PC-3 (cell line): ENCODE results near the gene CD58. TPM values are rescaled to one million over a fixed set of nuclear protein-coding genes. Genes with fewer than 3 reads are reported as not detected.

Source experiments
- ATAC-seq: fragments of 200-7000 bp; cut with Tn5 transposase; 2 replicates; pipeline ENCODE4 v1.9.1; 2020; ENCODE audit warnings: mild to moderate bottlenecking, moderate library complexity
- BruUV-seq: library from RNA; stranded (reverse); fragments of 400-500 nt; replicated peaks from 2 replicates; lab custom pipeline; 2021; lab: Mats Ljungman, UMichigan
- CTCF ChIA-PET: fragments of 300-600 bp; sonication (Branson Sonifier 250); formaldehyde crosslinking; loops from one replicate; lab custom pipeline; 2022; ENCODE audit warnings: antibody characterized with exemption; lab: Charles Lee
- POLR2A ChIA-PET: fragments of 300-600 bp; sonication (Branson Sonifier 250); formaldehyde crosslinking; loops from one replicate; lab custom pipeline; 2022; ENCODE audit warnings: antibody characterized with exemption; ENCODE audit not compliant: unreplicated experiment; lab: Charles Lee
- DNase-seq: peaks from one replicate; pipeline ENCODE4 v3.0.0-alpha.2; 2015
- H2AFZ ChIP-seq: fragments of 300-600 bp; sonication (generic); 2 replicates; pipeline ENCODE4 v1.6.0; 2016; ENCODE audit warnings: antibody characterized with exemption, low read length
- H3F3A ChIP-seq: fragments of 300-600 bp; sonication (generic); one replicate; pipeline ENCODE4 v1.6.0; 2017; ENCODE audit warnings: antibody characterized with exemption, low read length, control low read depth, mild to moderate bottlenecking; ENCODE audit not compliant: unreplicated experiment
- H3K27ac ChIP-seq: fragments of 300-600 bp; sonication (generic); 2 replicates; pipeline ENCODE4 v1.5.1; 2016; ENCODE audit warnings: mild to moderate bottlenecking, low read length
- H3K27me3 ChIP-seq: fragments of 300-600 bp; sonication (generic); 2 replicates; pipeline ENCODE4 v1.6.1; 2016; ENCODE audit warnings: low read length, mixed read lengths
- H3K36me3 ChIP-seq: fragments of 300-600 bp; sonication (generic); 2 replicates; pipeline ENCODE4 v1.6.1; 2016; ENCODE audit warnings: low read depth, mixed run types, low read length, mixed read lengths
- H3K4me1 ChIP-seq: fragments of 300-600 bp; sonication (generic); 2 replicates; pipeline ENCODE4 v1.5.1; 2016; ENCODE audit warnings: low read length; ENCODE audit not compliant: insufficient read depth
- H3K4me2 ChIP-seq: fragments of 300-600 bp; sonication (generic); 2 replicates; pipeline ENCODE4 v1.6.0; 2016; ENCODE audit warnings: low read length
- H3K4me3 ChIP-seq: fragments of 300-600 bp; sonication (generic); 2 replicates; pipeline ENCODE4 v1.5.1; 2016; ENCODE audit warnings: mild to moderate bottlenecking, low read length, mixed read lengths
- H3K79me2 ChIP-seq: fragments of 300-600 bp; sonication (generic); 2 replicates; pipeline ENCODE4 v1.6.1; 2017; ENCODE audit warnings: low read length, mixed read lengths
- H3K9ac ChIP-seq: fragments of 300-600 bp; sonication (generic); 2 replicates; pipeline ENCODE4 v1.6.0; 2016; ENCODE audit warnings: mild to moderate bottlenecking, low read length
- H3K9me2 ChIP-seq: fragments of 300-600 bp; sonication (generic); replicated peaks from 2 replicates; pipeline ENCODE4 v1.6.1; 2016; ENCODE audit warnings: mixed run types, low read length, mixed read lengths
- H3K9me3 ChIP-seq: fragments of 300-600 bp; sonication (generic); 2 replicates; pipeline ENCODE4 v1.6.1; 2016; ENCODE audit warnings: low read length, mixed read lengths
- H4K20me1 ChIP-seq: fragments of 300-600 bp; sonication (generic); 2 replicates; pipeline ENCODE4 v1.6.1; 2016; ENCODE audit warnings: low read length, mixed read lengths
- EZH2 ChIP-seq: fragments of 300-600 bp; sonication (generic); IDR thresholded peaks from one replicate; pipeline ENCODE4 v1.6.1; 2017; ENCODE audit warnings: antibody characterized with exemption, mild to moderate bottlenecking, low read length; ENCODE audit not compliant: unreplicated experiment
- EZH2phosphoT487 ChIP-seq: fragments of 300-600 bp; sonication (generic); IDR thresholded peaks from 2 replicates; pipeline ENCODE4 v1.6.1; 2018; ENCODE audit warnings: mild to moderate bottlenecking, antibody characterized with exemption, low read length, borderline replicate concordance
- intact Hi-C: fragments of 100-400 bp; cut with micrococcal nuclease; formaldehyde crosslinking; loops from 2 replicates; pipeline ENCODE4 v1.9.0; 2023
- total RNA-seq: library from RNA; depleted of rRNA; stranded (reverse); fragments of >200 nt; gene quantifications from 2 replicates; pipeline ENCODE4 v1.2.3, GENCODE V29; 2014
- TF ChIP-seq, protein P1 (sequence below): fragments of 300-600 bp; sonication (generic); conservative IDR thresholded peaks from 2 replicates; pipeline ENCODE4 v1.5.1; 2017; ENCODE audit warnings: antibody characterized with exemption, low read depth, mild to moderate bottlenecking, low read length

CD58 gene
- total RNA-seq, 1 experiment from 2014 or later, result 26.9 TPM

DNA sequence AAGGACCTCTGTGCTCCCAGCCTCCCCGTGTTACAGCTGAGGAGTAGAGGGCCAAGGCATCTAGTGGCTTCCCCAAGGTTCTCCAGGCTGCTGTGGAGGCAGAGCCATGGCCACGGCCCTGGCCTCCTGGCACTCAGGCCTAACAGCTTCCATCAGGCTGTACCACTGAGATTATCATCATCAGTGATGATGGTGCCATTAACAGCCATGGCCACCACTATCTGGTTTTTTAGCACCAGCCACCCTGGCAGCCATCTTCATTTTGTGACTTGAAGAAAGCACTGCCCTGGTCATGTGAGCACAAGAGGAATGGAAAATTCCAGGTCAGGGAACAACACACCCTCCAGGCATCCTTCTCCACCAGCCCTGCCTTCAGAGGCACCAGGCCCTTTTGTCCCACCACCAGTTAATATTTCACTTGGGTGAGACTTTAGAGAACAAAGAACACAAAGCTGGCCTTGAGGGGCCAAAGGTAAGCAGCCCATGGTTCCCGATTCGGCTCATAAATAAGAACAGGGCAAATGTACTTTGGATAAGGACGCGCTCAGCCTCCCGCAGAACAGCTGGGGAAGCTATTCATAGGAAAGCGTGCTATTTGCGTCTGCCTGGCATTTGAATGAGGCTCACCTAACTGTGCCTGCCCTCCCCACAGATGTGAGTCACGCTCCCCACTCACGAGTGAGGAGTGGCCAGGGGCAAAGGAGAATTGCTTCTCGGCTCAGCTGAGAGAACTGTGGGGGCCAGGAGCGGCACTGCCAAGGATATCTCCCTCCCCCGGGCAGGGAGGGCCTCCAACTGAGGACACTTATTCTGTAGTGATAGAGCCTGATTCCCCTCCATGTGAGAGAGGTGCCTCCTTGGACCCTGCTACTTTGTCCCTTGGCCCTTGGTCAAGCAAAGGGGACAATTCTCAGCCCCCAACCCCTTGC is 95.6 kb downstream of the CD58 start:
- intact Hi-C loops, result no loop called here
- Histone ChIP-seq H3K4me1 (no peaks in the 10 kb centered on the region), H3F3A (no peaks in the 10 kb centered on the region)

DNA sequence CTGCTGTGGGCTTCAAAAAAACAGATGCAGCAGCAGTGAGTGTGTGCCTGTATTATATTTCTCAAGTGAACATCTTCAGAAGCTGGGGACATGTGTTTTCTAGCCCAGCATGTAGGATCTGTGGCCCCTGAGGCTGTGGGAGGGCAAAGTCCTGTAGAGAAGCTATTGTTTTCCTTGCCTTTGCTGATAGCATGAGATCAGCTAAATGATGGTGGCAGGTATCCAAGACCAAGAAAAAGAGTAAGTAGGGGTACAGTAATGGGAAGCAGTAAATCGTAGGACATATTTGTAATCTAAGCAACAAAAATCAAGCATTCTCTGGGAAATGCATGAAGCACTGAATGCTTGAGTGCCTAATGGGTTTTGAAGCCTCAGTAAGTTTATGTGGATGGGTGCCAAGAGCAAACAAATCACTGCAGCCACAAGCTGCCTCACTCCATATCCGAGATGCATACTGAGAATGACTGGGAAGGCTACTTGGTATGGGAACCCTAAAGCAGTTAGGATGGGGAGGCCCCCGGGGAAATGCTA is 98.3 kb downstream of the CD58 start:
- TF ChIP-seq EZH2 (no peak), EZH2phosphoT487 (no peak)
- TF ChIP-seq, protein P1, sequence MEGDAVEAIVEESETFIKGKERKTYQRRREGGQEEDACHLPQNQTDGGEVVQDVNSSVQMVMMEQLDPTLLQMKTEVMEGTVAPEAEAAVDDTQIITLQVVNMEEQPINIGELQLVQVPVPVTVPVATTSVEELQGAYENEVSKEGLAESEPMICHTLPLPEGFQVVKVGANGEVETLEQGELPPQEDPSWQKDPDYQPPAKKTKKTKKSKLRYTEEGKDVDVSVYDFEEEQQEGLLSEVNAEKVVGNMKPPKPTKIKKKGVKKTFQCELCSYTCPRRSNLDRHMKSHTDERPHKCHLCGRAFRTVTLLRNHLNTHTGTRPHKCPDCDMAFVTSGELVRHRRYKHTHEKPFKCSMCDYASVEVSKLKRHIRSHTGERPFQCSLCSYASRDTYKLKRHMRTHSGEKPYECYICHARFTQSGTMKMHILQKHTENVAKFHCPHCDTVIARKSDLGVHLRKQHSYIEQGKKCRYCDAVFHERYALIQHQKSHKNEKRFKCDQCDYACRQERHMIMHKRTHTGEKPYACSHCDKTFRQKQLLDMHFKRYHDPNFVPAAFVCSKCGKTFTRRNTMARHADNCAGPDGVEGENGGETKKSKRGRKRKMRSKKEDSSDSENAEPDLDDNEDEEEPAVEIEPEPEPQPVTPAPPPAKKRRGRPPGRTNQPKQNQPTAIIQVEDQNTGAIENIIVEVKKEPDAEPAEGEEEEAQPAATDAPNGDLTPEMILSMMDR, result no peak
- H3K27ac ChIP-seq, result no peak overlapping the region
- H3K27me3 ChIP-seq, result no peaks in the 10 kb centered on the region
- no TSS peak for BruUV-seq
- ChIA-PET POLR2A (no interaction called here), CTCF (no interaction called here)
- no peaks in the 10 kb centered on the region for H3K9me2 ChIP-seq
- ATAC-seq (no peak), DNase-seq (no peak)
- H4K20me1 ChIP-seq, result no peaks in the 10 kb centered on the region
- H2AFZ ChIP-seq, result no peak overlapping the region
- intact Hi-C loops, result no loop called here
- no peaks in the 10 kb centered on the region for H3F3A ChIP-seq
- no peaks in the 10 kb centered on the region for H3K9me3 ChIP-seq
- no peaks in the 10 kb centered on the region for H3K79me2 ChIP-seq
- no peak overlapping the region for H3K4me3 ChIP-seq
- H3K4me2 ChIP-seq, result no peak overlapping the region
- H3K4me1 ChIP-seq, result no peaks in the 10 kb centered on the region
- no peaks in the 10 kb centered on the region for H3K36me3 ChIP-seq
- H3K9ac ChIP-seq, result no peak overlapping the region

More for the DNA sequence above, 95.6 kb downstream of the CD58 start:
- BruUV-seq, result no TSS peak
- ChIA-PET POLR2A (no interaction called here), CTCF (no interaction called here)
- TF ChIP-seq EZH2 (no peak), EZH2phosphoT487 (no peak)
- TF ChIP-seq, protein P1, result no peak
- no peak overlapping the region for H3K9ac ChIP-seq
- H3K4me2 ChIP-seq, result no peak overlapping the region
- H4K20me1 ChIP-seq, result no peaks in the 10 kb centered on the region
- H3K9me2 ChIP-seq, result no peaks in the 10 kb centered on the region
- no peak overlapping the region for H3K27ac ChIP-seq
- DNase-seq (no peak), ATAC-seq (no peak)
- no peak overlapping the region for H3K4me3 ChIP-seq
- no peaks in the 10 kb centered on the region for H3K79me2 ChIP-seq
- H3K9me3 ChIP-seq, result no peaks in the 10 kb centered on the region
- H2AFZ ChIP-seq, result no peak overlapping the region
- no peaks in the 10 kb centered on the region for H3K27me3 ChIP-seq
- H3K36me3 ChIP-seq, result no peaks in the 10 kb centered on the region

DNA sequence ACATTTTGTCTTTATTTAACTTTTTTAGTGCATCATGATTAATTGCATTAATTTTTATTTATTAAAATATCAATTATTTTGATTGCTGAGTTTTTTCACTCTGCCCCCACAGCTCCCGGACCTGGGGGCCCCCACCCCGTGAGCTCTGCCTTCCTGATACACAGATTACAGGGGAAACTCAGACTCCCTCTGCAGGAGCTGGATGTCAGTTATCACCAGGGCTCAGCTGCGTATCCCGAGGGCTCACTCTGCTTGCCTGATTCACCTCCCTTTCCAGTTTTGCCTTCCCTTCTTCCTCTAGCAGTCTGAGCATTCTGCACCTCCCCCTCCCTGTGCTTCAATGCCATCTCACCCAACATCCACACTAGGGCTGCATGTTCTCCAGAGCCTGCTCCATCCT is 99.6 kb downstream of the CD58 start:
- H4K20me1 ChIP-seq, result no peaks in the 10 kb centered on the region
- no peak for TF ChIP-seq EZH2phosphoT487
- no peak for TF ChIP-seq EZH2
- TF ChIP-seq, protein P1, result no peak
- no TSS peak for BruUV-seq
- ATAC-seq (no peak), DNase-seq (no peak)
- CTCF ChIA-PET, result no interaction called here
- no peaks in the 10 kb centered on the region for H3K36me3 ChIP-seq
- H3K9me3 ChIP-seq, result no peaks in the 10 kb centered on the region
- no peak overlapping the region for H2AFZ ChIP-seq
- POLR2A ChIA-PET, result no interaction called here
- H3K9ac ChIP-seq, result no peak overlapping the region
- H3K4me2 ChIP-seq, result no peak overlapping the region
- H3K9me2 ChIP-seq, result no peaks in the 10 kb centered on the region
- H3K79me2 ChIP-seq, result no peaks in the 10 kb centered on the region
- no peak overlapping the region for H3K4me3 ChIP-seq
- H3K27ac ChIP-seq, result no peak overlapping the region
- H3K4me1 ChIP-seq, result no peaks in the 10 kb centered on the region
- no peaks in the 10 kb centered on the region for H3F3A ChIP-seq
- no peaks in the 10 kb centered on the region for H3K27me3 ChIP-seq
- intact Hi-C loops, result no loop called here
